ENCODE results near the gene ZNF850.

- TF ChIP-seq CTCF (conservative IDR thresholded peaks at IDR 0.05 in 1 of 2, IDR thresholded peaks at IDR 0.05 in 1 of 2; ENCODE audit: low read depth in 1 of 2, low read length in 2 of 2) (no peak), EZH2 (IDR thresholded peaks at IDR 0.05; ENCODE audit: low read length, missing control alignments) (no peak)
Observed at GRCh38 chr19:36674201-36674600, 98.4 kb downstream of the ZNF850 start.

Data from fibroblast of lung (primary cell).